ENCODE measurements around the gene NRIP1. TPM values are rescaled to one million over a fixed set of nuclear protein-coding genes. Genes with fewer than 3 reads are reported as not detected.
"Not testable (repeated sequence)": the region's sequence is repeated elsewhere in the genome, so short reads cannot be mapped to it uniquely, and the experiment has no call there.

Gene NRIP1
- polyA plus RNA-seq, 1 donor from 2014 or later = 48.4 TPM

DNA sequence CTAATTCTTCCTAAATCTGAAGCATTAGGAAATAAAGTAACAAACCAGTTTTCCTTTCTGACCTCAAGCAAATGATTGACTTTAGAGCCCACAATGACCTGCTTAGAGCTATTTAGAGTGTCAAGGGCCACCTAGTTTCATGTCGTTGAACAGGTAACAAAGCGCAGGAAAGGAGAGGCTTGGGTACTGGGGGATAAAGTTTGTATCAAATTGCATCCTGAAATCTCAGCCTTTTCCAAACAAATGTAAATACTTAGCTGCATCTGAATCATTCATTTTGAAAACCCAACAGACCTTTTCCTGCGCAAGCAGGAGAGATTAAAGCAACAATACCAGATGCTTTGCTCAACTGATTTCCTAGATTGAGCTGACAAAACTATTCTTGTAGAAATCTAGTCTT, 121.2 kb downstream of the NRIP1 start:
- H3K9me2 ChIP-seq (ENCODE audit: insufficient read depth, low read length) = no peaks in the 10 kb centered on the region
- TF ChIP-seq EP300 (conservative IDR thresholded peaks at IDR 0.05; ENCODE audit: poor library complexity, severe bottlenecking) (no peak), POLR2AphosphoS5 (IDR thresholded peaks at IDR 0.05) (no peak), RAD21 (conservative IDR thresholded peaks at IDR 0.05) (no peak), EZH2 (IDR thresholded peaks at IDR 0.05; ENCODE audit: borderline replicate concordance, insufficient read depth, low read length, poor library complexity, severe bottlenecking) (no peak)
- TF ChIP-seq, protein P1, sequence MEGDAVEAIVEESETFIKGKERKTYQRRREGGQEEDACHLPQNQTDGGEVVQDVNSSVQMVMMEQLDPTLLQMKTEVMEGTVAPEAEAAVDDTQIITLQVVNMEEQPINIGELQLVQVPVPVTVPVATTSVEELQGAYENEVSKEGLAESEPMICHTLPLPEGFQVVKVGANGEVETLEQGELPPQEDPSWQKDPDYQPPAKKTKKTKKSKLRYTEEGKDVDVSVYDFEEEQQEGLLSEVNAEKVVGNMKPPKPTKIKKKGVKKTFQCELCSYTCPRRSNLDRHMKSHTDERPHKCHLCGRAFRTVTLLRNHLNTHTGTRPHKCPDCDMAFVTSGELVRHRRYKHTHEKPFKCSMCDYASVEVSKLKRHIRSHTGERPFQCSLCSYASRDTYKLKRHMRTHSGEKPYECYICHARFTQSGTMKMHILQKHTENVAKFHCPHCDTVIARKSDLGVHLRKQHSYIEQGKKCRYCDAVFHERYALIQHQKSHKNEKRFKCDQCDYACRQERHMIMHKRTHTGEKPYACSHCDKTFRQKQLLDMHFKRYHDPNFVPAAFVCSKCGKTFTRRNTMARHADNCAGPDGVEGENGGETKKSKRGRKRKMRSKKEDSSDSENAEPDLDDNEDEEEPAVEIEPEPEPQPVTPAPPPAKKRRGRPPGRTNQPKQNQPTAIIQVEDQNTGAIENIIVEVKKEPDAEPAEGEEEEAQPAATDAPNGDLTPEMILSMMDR (IDR thresholded peaks at IDR 0.05; ENCODE audit: poor library complexity, severe bottlenecking) = no peak
- H3K79me2 ChIP-seq (replicated peaks; ENCODE audit: insufficient read depth, low read length) = no peaks in the 10 kb centered on the region

DNA sequence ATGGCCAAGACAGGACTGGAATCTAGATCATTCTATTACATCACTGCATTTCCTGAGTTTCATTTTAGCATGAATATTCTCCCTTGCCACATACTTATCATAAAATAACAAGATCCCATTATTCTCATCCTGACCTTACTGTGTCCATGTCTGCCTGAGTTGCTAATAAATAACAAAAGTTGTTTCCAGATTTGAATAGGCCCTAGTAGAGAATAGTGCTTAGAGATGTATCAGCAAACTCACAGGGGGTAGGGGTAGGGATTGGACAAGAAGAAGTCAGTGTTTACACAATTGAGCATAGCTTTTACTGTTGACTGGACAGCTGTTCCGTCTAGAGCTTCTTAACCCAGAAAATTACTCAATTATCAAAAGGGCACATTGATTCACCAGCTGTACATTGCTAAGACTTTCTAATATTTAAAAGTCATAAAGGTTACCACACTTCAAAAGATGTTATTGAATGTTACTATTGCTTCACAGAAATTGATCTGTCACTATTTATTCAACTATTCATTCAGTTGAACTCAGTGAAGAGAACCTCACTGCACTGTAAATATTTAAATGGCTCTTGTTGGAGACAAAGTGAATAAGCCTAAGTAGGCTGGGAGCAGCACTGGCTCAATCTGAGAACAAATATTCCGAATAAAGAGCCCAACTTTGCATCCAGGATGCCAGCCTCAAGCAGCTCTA, 121.9 kb downstream of the NRIP1 start:
- no peaks in the 10 kb centered on the region for H3K36me3 ChIP-seq (ENCODE audit: insufficient read depth, low read length)

More for the DNA sequence above, 121.2 kb downstream of the NRIP1 start:
- Histone ChIP-seq H3K4me2 (ENCODE audit: low read length) (no peak overlapping the region), H3K9me3 (ENCODE audit: low read length) (no peaks in the 10 kb centered on the region), H3K4me3 (ENCODE audit: low read length) (no peak overlapping the region), H3K36me3 (ENCODE audit: insufficient read depth, low read length) (no peaks in the 10 kb centered on the region), H3K9ac (ENCODE audit: low read length) (no peak overlapping the region), H3K27me3 (ENCODE audit: insufficient read depth, low read depth, low read length) (no peaks in the 10 kb centered on the region), H2AFZ (ENCODE audit: low read depth, low read length) (no peak overlapping the region), H4K20me1 (ENCODE audit: insufficient read depth) (no peaks in the 10 kb centered on the region), H3K27ac (ENCODE audit: low read length) (no peak overlapping the region), H3F3A (ENCODE audit: insufficient read depth, low read length, poor library complexity, severe bottlenecking) (no peaks in the 10 kb centered on the region)

DNA sequence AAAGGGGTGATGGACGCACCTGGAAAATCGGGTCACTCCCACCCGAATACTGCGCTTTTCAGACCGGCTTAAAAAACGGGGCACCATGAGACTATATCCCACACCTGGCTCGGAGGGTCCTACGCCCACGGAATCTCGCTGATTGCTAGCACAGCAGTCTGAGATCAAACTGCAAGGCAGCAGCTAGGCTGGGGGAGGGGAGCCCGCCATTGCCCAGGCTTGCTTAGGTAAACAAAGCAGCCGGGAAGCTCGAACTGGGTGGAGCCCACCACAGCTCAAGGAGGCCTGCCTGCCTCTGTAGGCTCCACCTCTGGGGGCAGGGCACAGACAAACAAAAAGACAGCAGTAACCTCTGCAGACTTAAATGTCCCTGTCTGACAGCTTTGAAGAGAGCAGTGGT, 137.5 kb downstream of the NRIP1 start:
- H3K79me2 ChIP-seq (replicated peaks; ENCODE audit: insufficient read depth, low read length); H3K4me3 ChIP-seq (ENCODE audit: low read length); H3K9ac ChIP-seq (ENCODE audit: low read length); H3K4me2 ChIP-seq (ENCODE audit: low read length); H3K27me3 ChIP-seq (ENCODE audit: insufficient read depth, low read depth, low read length); H4K20me1 ChIP-seq (ENCODE audit: insufficient read depth); H3K9me3 ChIP-seq (ENCODE audit: low read length); H3K27ac ChIP-seq (ENCODE audit: low read length); H3K36me3 ChIP-seq (ENCODE audit: insufficient read depth, low read length); H3F3A ChIP-seq (ENCODE audit: insufficient read depth, low read length, poor library complexity, severe bottlenecking); H2AFZ ChIP-seq (ENCODE audit: low read depth, low read length); H3K9me2 ChIP-seq (ENCODE audit: insufficient read depth, low read length): not testable (repeated sequence)

More for the DNA sequence above, 121.9 kb downstream of the NRIP1 start:
- Histone ChIP-seq H3K9me3 (ENCODE audit: low read length) (no peaks in the 10 kb centered on the region), H3K4me2 (ENCODE audit: low read length) (no peak overlapping the region), H4K20me1 (ENCODE audit: insufficient read depth) (no peaks in the 10 kb centered on the region), H3K4me3 (ENCODE audit: low read length) (no peak overlapping the region), H3K27me3 (ENCODE audit: insufficient read depth, low read depth, low read length) (no peaks in the 10 kb centered on the region), H3K9me2 (ENCODE audit: insufficient read depth, low read length) (no peaks in the 10 kb centered on the region), H3K27ac (ENCODE audit: low read length) (no peak overlapping the region), H3K79me2 (replicated peaks; ENCODE audit: insufficient read depth, low read length) (no peaks in the 10 kb centered on the region), H2AFZ (ENCODE audit: low read depth, low read length) (peak overlapping the region; percentile 14), H3K9ac (ENCODE audit: low read length) (no peak overlapping the region), H3F3A (ENCODE audit: insufficient read depth, low read length, poor library complexity, severe bottlenecking) (no peaks in the 10 kb centered on the region)
- no peak for TF ChIP-seq TAF1 (IDR thresholded peaks at IDR 0.05; ENCODE audit: low read depth)
- TF ChIP-seq MXI1 (conservative IDR thresholded peaks at IDR 0.05; ENCODE audit: poor library complexity, severe bottlenecking) = no peak
- TF ChIP-seq RAD21 (conservative IDR thresholded peaks at IDR 0.05) = no peak
- no peak for TF ChIP-seq EP300 (conservative IDR thresholded peaks at IDR 0.05; ENCODE audit: poor library complexity, severe bottlenecking)
- TF ChIP-seq POLR2AphosphoS5 (IDR thresholded peaks at IDR 0.05) = no peak
- TF ChIP-seq, protein P1 (IDR thresholded peaks at IDR 0.05; ENCODE audit: poor library complexity, severe bottlenecking) = no peak
- TF ChIP-seq SMC3 (conservative IDR thresholded peaks at IDR 0.05; ENCODE audit: poor library complexity) = no peak
- no peak for TF ChIP-seq EZH2 (IDR thresholded peaks at IDR 0.05; ENCODE audit: borderline replicate concordance, insufficient read depth, low read length, poor library complexity, severe bottlenecking)
- TF ChIP-seq, protein P2, sequence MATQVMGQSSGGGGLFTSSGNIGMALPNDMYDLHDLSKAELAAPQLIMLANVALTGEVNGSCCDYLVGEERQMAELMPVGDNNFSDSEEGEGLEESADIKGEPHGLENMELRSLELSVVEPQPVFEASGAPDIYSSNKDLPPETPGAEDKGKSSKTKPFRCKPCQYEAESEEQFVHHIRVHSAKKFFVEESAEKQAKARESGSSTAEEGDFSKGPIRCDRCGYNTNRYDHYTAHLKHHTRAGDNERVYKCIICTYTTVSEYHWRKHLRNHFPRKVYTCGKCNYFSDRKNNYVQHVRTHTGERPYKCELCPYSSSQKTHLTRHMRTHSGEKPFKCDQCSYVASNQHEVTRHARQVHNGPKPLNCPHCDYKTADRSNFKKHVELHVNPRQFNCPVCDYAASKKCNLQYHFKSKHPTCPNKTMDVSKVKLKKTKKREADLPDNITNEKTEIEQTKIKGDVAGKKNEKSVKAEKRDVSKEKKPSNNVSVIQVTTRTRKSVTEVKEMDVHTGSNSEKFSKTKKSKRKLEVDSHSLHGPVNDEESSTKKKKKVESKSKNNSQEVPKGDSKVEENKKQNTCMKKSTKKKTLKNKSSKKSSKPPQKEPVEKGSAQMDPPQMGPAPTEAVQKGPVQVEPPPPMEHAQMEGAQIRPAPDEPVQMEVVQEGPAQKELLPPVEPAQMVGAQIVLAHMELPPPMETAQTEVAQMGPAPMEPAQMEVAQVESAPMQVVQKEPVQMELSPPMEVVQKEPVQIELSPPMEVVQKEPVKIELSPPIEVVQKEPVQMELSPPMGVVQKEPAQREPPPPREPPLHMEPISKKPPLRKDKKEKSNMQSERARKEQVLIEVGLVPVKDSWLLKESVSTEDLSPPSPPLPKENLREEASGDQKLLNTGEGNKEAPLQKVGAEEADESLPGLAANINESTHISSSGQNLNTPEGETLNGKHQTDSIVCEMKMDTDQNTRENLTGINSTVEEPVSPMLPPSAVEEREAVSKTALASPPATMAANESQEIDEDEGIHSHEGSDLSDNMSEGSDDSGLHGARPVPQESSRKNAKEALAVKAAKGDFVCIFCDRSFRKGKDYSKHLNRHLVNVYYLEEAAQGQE (IDR thresholded peaks at IDR 0.05; ENCODE audit: borderline replicate concordance) = no peak

Measured in neural cell (in vitro differentiated cells).